ENCODE data around the gene KLF1. TPM values are rescaled to one million over a fixed set of nuclear protein-coding genes. Genes with fewer than 3 reads are reported as not detected.

Gene KLF1
- not detected for total RNA-seq
- long read RNA-seq, result 0 reads

DNA sequence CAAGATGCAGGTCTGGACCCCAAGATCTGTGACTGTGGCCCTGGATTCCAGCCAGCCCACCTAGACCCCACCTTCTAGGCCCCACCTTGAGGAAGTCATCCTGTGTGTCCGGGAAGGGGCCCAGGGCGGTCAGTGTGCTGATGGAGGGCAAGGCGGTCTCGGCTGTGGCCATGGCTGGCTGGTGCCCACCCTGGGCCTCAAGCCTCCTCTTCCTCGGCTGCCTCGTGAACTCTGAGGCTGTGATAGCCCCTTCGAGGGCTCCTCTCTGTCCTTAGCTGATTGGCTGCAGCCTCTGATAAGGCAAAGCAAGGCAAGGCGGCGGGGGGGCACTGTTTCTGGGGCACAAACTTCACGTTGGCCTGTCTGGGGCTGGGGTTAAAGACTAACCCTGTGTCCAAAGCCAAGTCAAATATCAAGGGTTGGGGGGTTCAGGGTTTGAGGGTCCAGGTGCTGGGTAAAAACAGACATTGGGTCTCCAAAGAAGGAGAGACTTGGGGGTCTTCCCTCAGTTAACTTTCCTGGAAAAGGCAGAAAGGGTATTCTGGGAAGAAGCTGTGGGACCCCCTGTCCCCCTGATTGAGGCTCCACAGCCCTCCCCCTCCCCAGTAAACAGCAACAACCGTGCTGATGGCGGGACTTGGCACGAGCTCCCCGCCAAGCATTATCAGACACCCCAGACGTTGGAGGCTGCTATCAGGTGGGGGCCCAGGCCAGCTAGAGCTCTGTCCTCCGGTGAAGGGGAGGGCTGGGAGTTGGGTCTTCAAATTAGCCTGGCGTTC lies at the start of gene KLF1:
Gene KLF1 (minus strand): TSS at position 233 of the 779 bp plus-strand sequence. CDS start 61 bp downstream, at position 172.
- Histone ChIP-seq H3K4me3 (peak within 1 kb of the TSS; percentile 57), H3K4me1 (peaks cover 27% of the 10 kb centered on the region), H3K36me3 (no peaks in the 10 kb centered on the region), H3K27me3 (ENCODE audit: low read depth) (peaks cover 53% of the 10 kb centered on the region), H3K27ac (replicated peaks) (no peak within 1 kb of the TSS), H3K9me3 (replicated peaks) (peaks cover 11% of the 10 kb centered on the region)
- TF ChIP-seq, protein P1, sequence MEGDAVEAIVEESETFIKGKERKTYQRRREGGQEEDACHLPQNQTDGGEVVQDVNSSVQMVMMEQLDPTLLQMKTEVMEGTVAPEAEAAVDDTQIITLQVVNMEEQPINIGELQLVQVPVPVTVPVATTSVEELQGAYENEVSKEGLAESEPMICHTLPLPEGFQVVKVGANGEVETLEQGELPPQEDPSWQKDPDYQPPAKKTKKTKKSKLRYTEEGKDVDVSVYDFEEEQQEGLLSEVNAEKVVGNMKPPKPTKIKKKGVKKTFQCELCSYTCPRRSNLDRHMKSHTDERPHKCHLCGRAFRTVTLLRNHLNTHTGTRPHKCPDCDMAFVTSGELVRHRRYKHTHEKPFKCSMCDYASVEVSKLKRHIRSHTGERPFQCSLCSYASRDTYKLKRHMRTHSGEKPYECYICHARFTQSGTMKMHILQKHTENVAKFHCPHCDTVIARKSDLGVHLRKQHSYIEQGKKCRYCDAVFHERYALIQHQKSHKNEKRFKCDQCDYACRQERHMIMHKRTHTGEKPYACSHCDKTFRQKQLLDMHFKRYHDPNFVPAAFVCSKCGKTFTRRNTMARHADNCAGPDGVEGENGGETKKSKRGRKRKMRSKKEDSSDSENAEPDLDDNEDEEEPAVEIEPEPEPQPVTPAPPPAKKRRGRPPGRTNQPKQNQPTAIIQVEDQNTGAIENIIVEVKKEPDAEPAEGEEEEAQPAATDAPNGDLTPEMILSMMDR (IDR thresholded peaks at IDR 0.05; ENCODE audit: borderline replicate concordance), result no peak
- intact Hi-C loops (cut with micrococcal nuclease), result no loop called here
- no peak for DNase-seq

DNA sequence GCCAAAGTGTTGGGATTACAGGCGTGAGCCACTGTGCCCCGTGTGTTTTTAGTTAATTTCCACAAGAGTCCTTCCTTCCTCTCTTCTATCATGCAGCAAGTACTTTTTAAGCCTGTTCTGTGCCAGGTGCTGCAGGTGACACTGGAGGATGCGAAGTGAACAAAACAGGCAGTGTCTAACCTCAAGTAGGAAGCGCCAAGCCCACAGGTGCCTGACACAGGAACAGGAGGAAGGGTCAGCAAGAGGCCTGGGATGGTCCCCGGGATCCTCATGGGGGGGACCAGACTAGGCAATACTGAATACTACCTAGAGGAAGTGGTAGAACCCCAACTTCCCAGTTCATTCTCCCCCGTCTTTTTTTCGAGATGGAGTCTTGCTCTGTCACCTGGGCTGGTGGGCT lies 49.6 kb upstream of the KLF1 start:
- intact Hi-C loops (cut with micrococcal nuclease), result no loop called here
- DNase-seq, result no peak
- peaks cover 25% of the 10 kb centered on the region for H3K36me3 ChIP-seq
- H3K4me3 ChIP-seq, result no peak overlapping the region
- H3K27me3 ChIP-seq (ENCODE audit: low read depth), result no peaks in the 10 kb centered on the region
- H3K4me1 ChIP-seq, result peaks cover 64% of the 10 kb centered on the region
- H3K27ac ChIP-seq (replicated peaks), result no peak overlapping the region
- no peaks in the 10 kb centered on the region for H3K9me3 ChIP-seq (replicated peaks)
- TF ChIP-seq, protein P1 (IDR thresholded peaks at IDR 0.05; ENCODE audit: borderline replicate concordance), result no peak

DNA sequence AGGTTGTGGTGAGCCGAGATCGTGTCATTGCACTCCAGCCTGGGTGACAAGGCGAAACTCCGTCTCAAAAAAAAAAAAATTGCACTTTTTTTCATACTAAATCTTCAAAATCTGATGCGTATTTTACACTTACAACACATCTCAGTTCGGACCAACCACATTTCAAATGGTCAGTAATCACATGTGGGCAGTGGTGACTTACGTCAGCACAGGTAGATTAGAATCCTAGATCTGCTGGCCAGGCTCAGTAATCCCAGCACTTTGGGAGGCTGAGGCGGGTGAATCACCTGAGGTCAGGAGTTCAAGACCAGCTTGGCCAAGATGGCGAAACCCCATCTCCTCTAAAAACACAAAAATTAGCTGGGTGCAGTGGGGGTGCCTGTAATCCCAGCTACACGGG lies 48.1 kb upstream of the KLF1 start:
- intact Hi-C loops (cut with micrococcal nuclease), result no loop called here
- Histone ChIP-seq H3K4me1 (peaks cover 49% of the 10 kb centered on the region), H3K27ac (replicated peaks) (no peak overlapping the region), H3K27me3 (ENCODE audit: low read depth) (no peaks in the 10 kb centered on the region), H3K4me3 (no peak overlapping the region), H3K9me3 (replicated peaks) (no peaks in the 10 kb centered on the region), H3K36me3 (peaks cover 19% of the 10 kb centered on the region)
- DNase-seq, result no peak
- TF ChIP-seq, protein P1 (IDR thresholded peaks at IDR 0.05; ENCODE audit: borderline replicate concordance), result no peak

DNA sequence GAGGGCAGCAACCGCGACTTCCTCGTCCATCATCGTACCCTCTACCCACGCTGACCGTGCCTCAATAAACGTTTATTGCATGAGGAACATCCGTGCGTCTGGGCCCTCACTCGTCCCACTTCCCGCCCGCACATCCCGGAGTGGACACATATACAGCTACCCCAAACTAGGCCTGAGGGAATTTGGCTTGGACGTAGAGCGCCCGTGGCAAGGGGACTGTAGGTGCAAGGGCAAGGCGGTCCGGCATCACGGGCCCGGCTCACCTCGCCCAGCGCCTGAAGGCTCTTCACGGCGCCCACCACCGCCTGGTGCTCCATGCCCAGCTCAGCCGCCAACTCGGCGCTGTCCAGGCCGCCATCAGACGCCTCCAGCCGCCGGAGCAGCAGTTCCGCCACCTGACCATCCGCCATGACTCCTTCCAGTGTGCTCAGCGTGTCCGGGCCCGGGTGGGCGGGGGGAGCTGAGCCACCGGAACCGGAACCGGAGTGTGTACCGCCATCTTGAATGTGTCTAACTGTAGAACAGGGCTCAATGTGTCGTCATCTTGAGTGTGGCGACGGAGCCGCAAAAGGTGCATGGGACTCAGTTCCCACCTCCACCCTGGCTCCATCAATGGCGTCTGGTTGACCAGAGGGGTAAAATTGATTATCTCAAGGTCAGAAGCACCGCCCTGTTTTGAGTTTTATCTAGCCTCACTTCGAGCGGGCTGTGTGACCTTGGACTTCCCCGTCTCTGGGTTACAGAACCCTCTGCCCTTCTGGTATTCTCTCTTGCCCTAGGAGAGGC lies 46.5 kb upstream of the KLF1 start, which contains the start of gene FARSA:
Gene FARSA (minus strand): TSS at position 425 of the 786 bp plus-strand sequence. CDS start 15 bp downstream, at position 410.
- Histone ChIP-seq H3K27me3 (ENCODE audit: low read depth) (no peaks in the 10 kb centered on the region), H3K27ac (replicated peaks) (peak within 1 kb of the TSS; percentile 85), H3K36me3 (peaks cover 25% of the 10 kb centered on the region), H3K4me3 (peak within 1 kb of the TSS; percentile 97), H3K4me1 (peaks cover 33% of the 10 kb centered on the region), H3K9me3 (replicated peaks) (no peaks in the 10 kb centered on the region)
- TF ChIP-seq, protein P1 (IDR thresholded peaks at IDR 0.05; ENCODE audit: borderline replicate concordance), result no peak
- intact Hi-C loops (cut with micrococcal nuclease), result no loop called here
- DNase-seq, result peak; percentile 94

DNA sequence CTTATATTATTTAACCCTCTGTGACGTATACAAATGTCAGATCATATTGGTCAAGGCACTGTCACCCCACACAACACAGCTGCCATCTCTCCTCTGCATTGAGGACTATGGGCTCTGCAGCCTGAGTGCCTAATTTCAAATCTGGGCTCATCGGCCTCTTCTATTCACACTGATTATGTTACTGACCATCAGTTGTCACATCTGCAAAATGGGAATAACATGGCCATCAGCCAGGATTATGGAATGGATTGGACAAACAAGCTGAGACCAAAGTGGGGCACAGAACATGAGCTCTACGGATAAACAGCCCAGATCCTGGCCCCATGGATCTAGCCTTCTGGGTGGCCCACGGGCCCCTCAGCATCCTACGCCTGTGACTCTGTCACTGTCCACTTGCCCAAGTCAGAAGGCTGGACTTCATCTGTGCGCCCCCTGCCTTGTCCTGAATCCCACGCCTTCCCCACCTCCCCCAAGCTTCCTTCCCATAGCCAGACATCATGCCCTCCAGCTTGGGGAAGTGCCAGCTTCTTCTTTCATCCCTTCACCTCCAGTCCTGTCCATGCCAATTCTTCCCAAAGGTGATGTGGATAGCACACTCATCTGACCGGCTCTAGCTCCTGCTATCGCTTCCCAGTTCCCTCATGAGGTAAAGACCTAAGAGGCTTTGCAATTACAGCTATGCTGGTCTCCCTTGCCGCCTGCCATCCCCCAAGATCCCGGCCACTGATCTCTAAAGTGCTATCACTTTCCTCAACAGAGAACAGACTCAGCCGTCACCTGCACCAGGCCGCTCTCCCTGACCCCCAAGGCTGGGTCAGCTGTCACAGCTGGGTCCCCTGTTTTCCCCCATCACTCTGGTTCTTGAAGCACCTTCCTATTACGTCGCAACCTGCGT lies 45.6 kb upstream of the KLF1 start:
- intact Hi-C loops (cut with micrococcal nuclease), result no loop called here
- Histone ChIP-seq H3K9me3 (replicated peaks) (no peaks in the 10 kb centered on the region), H3K4me3 (peak overlapping the region; percentile 97), H3K27ac (replicated peaks) (peak overlapping the region; percentile 85), H3K27me3 (ENCODE audit: low read depth) (no peaks in the 10 kb centered on the region), H3K36me3 (peaks cover 33% of the 10 kb centered on the region), H3K4me1 (peaks cover 28% of the 10 kb centered on the region)
- DNase-seq, result no peak
- TF ChIP-seq, protein P1 (IDR thresholded peaks at IDR 0.05; ENCODE audit: borderline replicate concordance), result no peak

All from left ventricle myocardium inferior (tissue), 1 donor.